Measurements from ENCODE around the gene MRPL34. TPM values are rescaled to one million over a fixed set of nuclear protein-coding genes. Genes with fewer than 3 reads are reported as not detected.

Gene MRPL34
- total and polyA plus RNA-seq, 9 of the 15 experiments (the other 6 are each of a cell fraction or from before 2014, with no cell fraction given) = 11.5 to 256 (median 72.5) TPM

- no peak for TF ChIP-seq ZBTB40 (IDR thresholded peaks at IDR 0.05)
- no peak for TF ChIP-seq ZBTB40 (CRISPR knock-in tag; IDR thresholded peaks at IDR 0.05)
- no peak for TF ChIP-seq CTCFL (IDR thresholded peaks at IDR 0.05; ENCODE audit: borderline replicate concordance, insufficient read depth, low read depth, low read length, poor library complexity, severe bottlenecking)
- TF ChIP-seq NONO (IDR thresholded peaks at IDR 0.05; ENCODE audit: low read depth in 2 of 2, low read length in 1 of 2) = no peak
- TF ChIP-seq ZNF280A (IDR thresholded peaks at IDR 0.05; ENCODE audit: low read depth, partially characterized antibody) = no peak
- TF ChIP-seq POLR2G (IDR thresholded peaks at IDR 0.05; ENCODE audit: low read depth, low read length) = peak; percentile 74
- no peak for TF ChIP-seq NCOA4 (IDR thresholded peaks at IDR 0.05; ENCODE audit: partially characterized antibody)
- no peak for TF ChIP-seq THRA (IDR thresholded peaks at IDR 0.05)
- TF ChIP-seq NFRKB (IDR thresholded peaks at IDR 0.05; ENCODE audit: low read depth) = no peak
- no peak for TF ChIP-seq KLF6 (CRISPR knock-in tag; IDR thresholded peaks at IDR 0.05; ENCODE audit: borderline replicate concordance)
- no peak for TF ChIP-seq HNRNPL (IDR thresholded peaks at IDR 0.05; ENCODE audit: low read depth, low read length)
- no peak for TF ChIP-seq TAF15 (IDR thresholded peaks at IDR 0.05; ENCODE audit: low read depth, low read length)
These were observed 24.0 kb upstream of the MRPL34 start, which contains the start of gene ANKLE1 (continued) for GRCh38 chr19:17281391-17282304.

All from K562 (cell line).